ENCODE measurements around the gene PPP1R16B.
"Not testable (repeated sequence)": the region's sequence is repeated elsewhere in the genome, so short reads cannot be mapped to it uniquely, and the experiment has no call there.

The PPP1R16B gene

DNA sequence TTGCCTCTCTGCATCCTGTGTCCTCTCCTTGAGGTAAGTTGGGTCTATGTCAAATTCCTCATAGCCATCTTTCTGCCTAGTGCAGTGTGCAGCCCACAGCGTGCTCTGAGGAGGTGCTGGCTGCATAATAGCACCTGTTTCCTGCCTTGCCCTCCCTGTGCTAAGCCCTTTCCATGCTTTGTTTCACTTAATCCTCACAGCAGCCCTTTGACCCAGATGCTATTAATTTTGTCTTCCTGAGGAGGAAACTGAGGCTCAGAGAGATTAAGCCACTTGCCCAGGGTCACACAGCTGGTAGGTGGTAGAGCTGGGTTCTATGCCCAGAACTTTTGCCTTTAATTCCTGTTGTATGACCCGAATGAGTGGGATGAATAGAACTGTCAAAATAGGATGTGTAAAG lies 134.2 kb downstream of the PPP1R16B start:
- DNase-seq = no peak

DNA sequence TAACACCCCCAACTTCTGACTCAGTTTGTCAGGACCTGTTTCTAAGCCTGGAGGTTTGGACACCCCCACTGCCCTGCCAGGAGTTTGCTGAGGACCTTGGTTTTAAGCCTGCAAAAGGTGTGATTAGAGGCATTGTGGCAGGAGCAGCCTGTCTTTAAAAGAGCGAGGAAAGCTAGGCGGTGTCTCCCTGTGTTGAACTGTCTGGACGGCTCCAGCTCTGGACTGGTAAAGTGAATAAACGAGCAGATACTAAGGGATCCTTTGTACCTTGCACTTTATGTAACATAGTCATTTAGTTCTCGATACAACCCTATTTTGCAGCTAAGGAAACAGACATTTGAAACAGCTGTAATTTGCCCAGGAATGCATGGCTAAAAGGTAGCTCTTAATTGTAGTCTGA lies 135.1 kb downstream of the PPP1R16B start:
- no peak for DNase-seq

GRCh38 chr20:38941726-38942389 lies 136.4 kb downstream of the PPP1R16B start:
- DNase-seq = no peak

- DNase-seq = no peak
These were observed 139.5 kb downstream of the PPP1R16B start for GRCh38 chr20:38945012-38945411.

- DNase-seq = no peak
These were observed 141.3 kb downstream of the PPP1R16B start for GRCh38 chr20:38946836-38947235.

DNA sequence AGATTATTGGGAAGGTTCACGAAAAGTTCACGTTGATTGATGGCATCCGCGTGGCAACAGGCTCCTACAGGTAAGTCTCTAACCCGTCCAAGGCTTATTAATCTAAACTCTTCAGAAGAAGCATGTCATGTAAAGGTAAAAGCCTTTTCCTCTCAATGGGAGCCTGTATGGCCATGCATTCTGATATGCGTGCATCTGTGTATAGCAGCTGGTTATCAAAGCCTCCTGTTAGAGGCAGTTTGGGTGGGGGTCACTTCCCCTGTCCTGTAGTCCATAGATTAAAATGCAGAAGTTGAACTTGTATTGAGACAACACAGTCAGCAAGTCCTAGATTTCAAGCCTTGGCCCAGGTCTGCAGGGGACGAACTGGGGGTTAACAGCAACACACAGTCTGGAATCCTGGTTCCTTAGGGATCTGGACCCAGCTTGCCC lies 142.4 kb downstream of the PPP1R16B start:
- no peak for DNase-seq

DNA sequence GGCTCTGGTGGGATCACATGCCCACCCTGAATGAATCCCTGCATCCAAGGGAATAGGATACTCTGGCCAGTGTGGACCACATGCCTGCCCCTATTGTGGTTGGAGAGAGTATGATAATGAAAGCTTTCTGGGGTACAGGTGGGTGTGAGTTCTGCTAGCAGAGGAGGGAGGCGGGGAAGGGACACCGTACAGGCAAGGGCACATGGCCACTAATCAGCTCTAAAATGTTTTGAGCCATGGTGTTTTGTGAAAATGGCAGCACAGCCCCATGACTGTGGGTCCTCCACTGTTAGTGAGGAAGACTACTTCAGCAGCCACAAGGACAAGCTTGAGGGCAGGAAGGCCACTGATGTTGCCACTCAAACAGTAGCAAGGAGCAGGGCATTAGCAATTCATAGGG lies 144.8 kb downstream of the PPP1R16B start:
- no peak for DNase-seq

DNA sequence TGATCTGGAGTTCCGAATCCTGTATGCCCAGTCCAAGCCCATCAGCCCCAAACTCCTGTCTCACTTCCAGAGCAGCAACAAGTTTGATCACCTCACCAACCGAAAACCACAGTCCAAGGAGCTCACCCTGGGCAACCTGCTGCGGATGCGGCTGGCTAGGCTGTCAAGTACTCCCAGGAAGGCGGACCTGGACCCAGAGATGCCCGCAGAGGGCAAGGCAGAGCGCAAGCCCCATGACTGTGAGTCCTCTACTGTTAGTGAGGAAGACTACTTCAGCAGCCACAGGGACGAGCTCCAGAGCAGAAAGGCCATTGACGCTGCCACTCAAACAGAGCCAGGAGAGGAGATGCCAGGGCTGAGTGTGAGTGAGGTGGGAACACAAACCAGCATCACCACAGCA lies 146.1 kb downstream of the PPP1R16B start:
- no peak for DNase-seq

- DNase-seq = no peak
These were observed 146.7 kb downstream of the PPP1R16B start for GRCh38 chr20:38952153-38952552.

DNA sequence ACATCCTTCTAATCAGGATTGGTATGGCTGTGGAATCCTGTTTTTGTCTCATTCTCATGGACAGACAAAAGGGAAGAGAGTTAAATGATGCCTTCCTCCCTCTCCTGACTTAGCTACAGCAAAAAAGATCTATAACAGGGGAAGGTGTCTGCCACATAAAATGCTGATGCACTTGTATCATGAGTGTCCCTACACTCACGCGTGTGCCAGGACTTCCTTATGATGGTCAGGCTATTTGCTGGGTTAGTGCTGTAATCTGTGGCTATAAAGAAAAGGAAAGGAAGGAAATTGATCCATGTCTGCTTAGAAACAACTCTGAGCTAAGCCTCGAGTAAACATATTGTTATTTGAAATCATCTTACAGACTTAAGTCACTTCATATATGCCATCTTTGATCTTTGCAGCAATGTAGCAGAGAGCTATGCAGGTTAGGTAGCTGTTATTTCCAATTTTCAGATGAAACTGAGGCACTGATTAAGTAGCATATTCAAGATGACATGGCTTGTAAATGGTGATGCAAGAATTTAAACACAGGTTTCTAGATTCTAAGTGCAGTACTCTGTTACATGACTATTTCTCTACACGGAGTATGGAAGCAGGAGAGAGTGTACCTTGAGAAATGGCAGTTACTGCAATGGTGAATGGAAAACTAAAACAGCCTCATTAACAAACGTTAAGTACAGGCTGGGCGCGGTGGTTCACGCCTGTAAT lies 148.3 kb downstream of the PPP1R16B start:
- DNase-seq = no peak

- DNase-seq = no peak
These were observed 151.9 kb downstream of the PPP1R16B start for GRCh38 chr20:38957235-38957876.

DNA sequence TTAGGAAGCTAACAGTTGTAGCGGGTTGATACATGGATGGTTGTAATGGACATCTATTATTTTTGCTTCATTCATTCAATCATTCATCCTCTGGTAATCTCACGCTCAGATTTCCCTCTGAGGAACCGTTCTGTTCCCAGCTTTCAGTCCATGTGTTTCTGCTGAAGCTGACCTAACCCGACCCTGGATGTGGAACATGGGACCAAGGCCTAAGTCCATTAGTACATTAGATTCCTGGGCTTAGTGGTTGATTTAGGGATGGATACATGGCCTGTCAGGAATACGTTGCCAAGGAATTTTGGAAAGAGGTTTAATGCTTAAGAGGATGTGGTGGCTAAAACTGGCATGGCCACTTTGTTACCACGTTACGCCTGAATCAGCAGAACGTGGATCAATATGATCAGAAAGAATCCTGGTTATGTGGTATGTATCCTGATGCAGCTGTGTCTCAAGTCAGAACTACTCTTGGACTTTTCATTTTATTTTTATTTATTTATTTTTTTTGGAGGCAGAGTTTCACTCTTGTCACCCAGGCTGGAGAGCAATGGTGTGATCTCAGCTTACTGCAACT lies 152.5 kb downstream of the PPP1R16B start:
- DNase-seq = no peak

- DNase-seq = not testable (repeated sequence)
These were observed 154.7 kb downstream of the PPP1R16B start for GRCh38 chr20:38960187-38960687.

- no peak for DNase-seq
These were observed 156.1 kb downstream of the PPP1R16B start for GRCh38 chr20:38961530-38962043.

GRCh38 chr20:38962044-38962927 lies 156.8 kb downstream of the PPP1R16B start, which contains the start of gene DHX35:
Gene DHX35, plus strand, starts transcription at chr20:38962344. Its CDS starts 24 bp downstream, at chr20:38962368.
- peak; percentile 95 for DNase-seq

DNA sequence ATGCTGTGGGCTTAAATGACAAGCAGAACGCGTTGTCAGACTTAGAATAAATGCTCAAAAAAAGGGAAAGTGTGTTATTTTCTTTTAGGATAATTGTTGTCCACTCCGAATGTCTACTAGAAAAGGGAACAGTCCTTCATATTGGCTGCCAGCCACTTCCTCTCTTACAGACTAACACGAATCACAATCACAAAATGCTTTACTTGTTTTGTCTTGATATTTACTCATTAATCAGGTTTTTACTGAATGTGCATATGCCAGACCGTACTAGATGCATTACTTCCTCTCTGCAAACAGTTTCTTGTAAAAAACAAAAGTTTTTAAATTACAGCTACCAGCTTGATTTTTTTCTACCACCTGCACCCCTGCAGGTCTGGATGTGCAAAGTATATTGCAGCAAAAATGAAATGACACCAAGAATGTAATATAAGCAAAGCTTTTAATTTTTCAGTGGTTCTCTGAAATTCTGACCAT lies 157.5 kb downstream of the PPP1R16B start:
- DNase-seq = no peak

DNA sequence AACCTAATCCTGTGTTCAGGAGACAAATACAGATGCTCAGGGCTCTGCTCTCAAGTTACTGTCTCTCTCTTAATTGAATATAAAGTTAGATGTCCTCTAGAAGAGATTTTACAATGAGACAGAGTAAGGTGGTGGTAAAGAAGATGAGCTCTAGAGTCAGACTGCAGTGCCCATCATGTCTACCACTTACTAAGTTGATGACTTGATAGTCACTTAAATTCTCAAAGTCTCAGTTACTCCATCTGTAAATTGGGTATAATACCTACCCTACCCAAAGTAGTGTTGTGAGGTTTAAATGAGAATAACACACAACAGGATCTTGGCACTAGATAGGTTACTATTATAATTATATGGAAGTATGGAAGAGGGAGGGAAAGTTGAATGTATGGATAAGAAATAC lies 158.2 kb downstream of the PPP1R16B start:
- DNase-seq = no peak

DNA sequence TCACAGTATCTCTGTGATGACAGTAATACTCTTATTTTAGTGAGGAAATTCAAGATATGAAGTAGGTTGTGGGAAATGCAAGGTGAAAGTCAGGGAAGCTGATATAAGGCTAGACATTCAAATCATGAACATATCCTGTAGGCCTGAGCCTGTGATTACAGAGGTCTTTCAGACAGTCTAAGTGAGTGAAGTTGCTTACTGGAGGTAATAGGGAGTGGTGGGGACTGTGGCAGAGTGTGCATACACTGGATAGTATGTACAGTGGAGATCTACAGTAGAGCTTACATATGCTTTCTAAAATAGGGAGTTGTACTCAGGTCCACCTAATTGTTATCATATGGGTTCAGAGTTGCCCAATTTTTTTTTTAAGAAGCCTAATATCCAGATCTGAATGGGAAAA lies 159.8 kb downstream of the PPP1R16B start:
- no peak for DNase-seq

- DNase-seq = no peak
These were observed 162.6 kb downstream of the PPP1R16B start for GRCh38 chr20:38968090-38968489.

DNA sequence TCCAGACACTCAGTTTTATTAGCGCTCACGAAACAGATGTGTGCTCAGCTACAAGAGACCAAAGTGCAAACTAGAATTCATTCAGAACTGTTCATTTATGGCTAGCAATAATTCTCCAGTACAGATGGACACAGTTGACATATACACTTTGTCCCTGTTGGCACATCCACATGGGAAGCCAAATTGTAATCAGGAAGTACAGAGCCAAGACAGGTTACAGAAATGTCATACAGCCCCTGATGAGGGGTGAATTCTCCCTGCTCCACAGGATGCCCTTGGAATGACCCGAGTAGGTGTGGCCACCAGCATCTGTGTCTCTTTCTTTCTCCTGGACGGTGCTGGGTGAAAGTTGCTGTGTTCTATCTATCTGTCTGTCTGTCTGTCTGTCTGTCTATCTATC lies 164.2 kb downstream of the PPP1R16B start:
- DNase-seq = no peak

- no peak for DNase-seq
These were observed 164.8 kb downstream of the PPP1R16B start for GRCh38 chr20:38970302-38970701.

Measured in NCI-H446 treated with DMSO at 0.1 percent for 48 hours (cell line).